Measurements from ENCODE around the gene NFE2L3. TPM values are rescaled to one million over a fixed set of nuclear protein-coding genes. Genes with fewer than 3 reads are reported as not detected.
"Not testable (repeated sequence)": the region's sequence is repeated elsewhere in the genome, so short reads cannot be mapped to it uniquely, and the experiment has no call there.

NFE2L3 gene
- total RNA-seq, 1 experiment from 2014 or later = 12.4 TPM

- DNase-seq (ENCODE audit: extremely low read depth, low read depth) = no peak
Observed at GRCh38 chr7:26185844-26186180, 33.8 kb downstream of the NFE2L3 start.

GRCh38 chr7:26186364-26187311 lies 34.6 kb downstream of the NFE2L3 start:
- DNase-seq (ENCODE audit: extremely low read depth, low read depth) = no peak

GRCh38 chr7:26187380-26188205 lies 35.6 kb downstream of the NFE2L3 start:
- DNase-seq (ENCODE audit: extremely low read depth, low read depth) = no peak

- DNase-seq (ENCODE audit: extremely low read depth, low read depth) = no peak
Observed at GRCh38 chr7:26188206-26188956, 36.4 kb downstream of the NFE2L3 start.

- DNase-seq (ENCODE audit: extremely low read depth, low read depth) = no peak
Observed at GRCh38 chr7:26188957-26189541, 37.1 kb downstream of the NFE2L3 start.

- DNase-seq (ENCODE audit: extremely low read depth, low read depth) = no peak
Observed at GRCh38 chr7:26189697-26190096, 37.7 kb downstream of the NFE2L3 start.

GRCh38 chr7:26190417-26190869 lies 38.4 kb downstream of the NFE2L3 start:
- DNase-seq (ENCODE audit: extremely low read depth, low read depth) = no peak

- DNase-seq (ENCODE audit: extremely low read depth, low read depth) = no peak
Observed at GRCh38 chr7:26191233-26191973, 39.4 kb downstream of the NFE2L3 start.

GRCh38 chr7:26191974-26192479 lies 40.0 kb downstream of the NFE2L3 start:
- DNase-seq (ENCODE audit: extremely low read depth, low read depth) = no peak

- no peak for DNase-seq (ENCODE audit: extremely low read depth, low read depth)
Observed at GRCh38 chr7:26192485-26193087, 40.6 kb downstream of the NFE2L3 start.

- no peak for DNase-seq (ENCODE audit: extremely low read depth, low read depth)
Observed at GRCh38 chr7:26193432-26194207, 41.6 kb downstream of the NFE2L3 start.

GRCh38 chr7:26194764-26195163 lies 42.8 kb downstream of the NFE2L3 start:
- not testable (repeated sequence) for DNase-seq (ENCODE audit: extremely low read depth, low read depth)

GRCh38 chr7:26195182-26195581 lies 43.2 kb downstream of the NFE2L3 start:
- no peak for DNase-seq (ENCODE audit: extremely low read depth, low read depth)

GRCh38 chr7:26195867-26196657 lies 44.1 kb downstream of the NFE2L3 start:
- no peak for DNase-seq (ENCODE audit: extremely low read depth, low read depth)

- DNase-seq (ENCODE audit: extremely low read depth, low read depth) = no peak
Observed at GRCh38 chr7:26197153-26198115, 45.4 kb downstream of the NFE2L3 start.

GRCh38 chr7:26198133-26198780 lies 46.3 kb downstream of the NFE2L3 start:
- no peak for DNase-seq (ENCODE audit: extremely low read depth, low read depth)

Measured in NCI-H460 (cell line).